ENCODE data around the gene SDSL.

Gene SDSL

GRCh38 chr12:113485330-113485729 lies 63.1 kb downstream of the SDSL start:
- DNase-seq, result no peak
- Mint-ChIP-seq H3K4me3 (no peak overlapping the region), H3K9me3 (peaks cover 0 to 1% of the 10 kb centered on the region in 2 donors), H3K4me1 (ENCODE audit: low read depth in 2 of 2) (peaks cover 0 to 3% of the 10 kb centered on the region in 2 donors), H3K36me3 (ENCODE audit: insufficient read depth) (no peaks in the 10 kb centered on the region), H3K27me3 (peaks cover 89 to 95% of the 10 kb centered on the region in 2 donors), H3K27ac (no peak overlapping the region)
- ATAC-seq (replicated peaks), result no peak

- ATAC-seq (replicated peaks) (no peak), DNase-seq (no peak)
- H3K27ac Mint-ChIP-seq, result no peak overlapping the region
- peaks cover 85 to 94% of the 10 kb centered on the region in 2 donors for H3K27me3 Mint-ChIP-seq
- no peaks in the 10 kb centered on the region for H3K36me3 Mint-ChIP-seq (ENCODE audit: insufficient read depth)
- no peak overlapping the region for H3K4me3 Mint-ChIP-seq
- H3K9me3 Mint-ChIP-seq, result peaks cover 0 to 1% of the 10 kb centered on the region in 2 donors
- H3K4me1 Mint-ChIP-seq (ENCODE audit: low read depth in 2 of 2), result no peaks in the 10 kb centered on the region
These were observed 64.5 kb downstream of the SDSL start for GRCh38 chr12:113486722-113487121.
